ENCODE measurements around the gene MS4A18.

MS4A18 gene

GRCh38 chr11:60768202-60768601, 43.7 kb downstream of the MS4A18 start:
- DNase-seq = peak; percentile 47

GRCh38 chr11:60769273-60769672, 44.8 kb downstream of the MS4A18 start:
- DNase-seq = peak; percentile 17

GRCh38 chr11:60769811-60770210, 45.3 kb downstream of the MS4A18 start:
- peak; percentile 58 for DNase-seq

GRCh38 chr11:60771146-60771545, 46.6 kb downstream of the MS4A18 start:
- DNase-seq = no peak

GRCh38 chr11:60771879-60772525, 47.5 kb downstream of the MS4A18 start:
- peak; percentile 33 for DNase-seq

GRCh38 chr11:60772666-60773065, 48.1 kb downstream of the MS4A18 start:
- no peak for DNase-seq

- peak; percentile 57 for DNase-seq
Observed at GRCh38 chr11:60774726-60775125, 50.2 kb downstream of the MS4A18 start.

GRCh38 chr11:60775420-60775961, 51.0 kb downstream of the MS4A18 start:
- DNase-seq = peak; percentile 91

GRCh38 chr11:60776167-60776566, 51.6 kb downstream of the MS4A18 start:
- peak; percentile 57 for DNase-seq

GRCh38 chr11:60777106-60777505, 52.6 kb downstream of the MS4A18 start:
- peak; percentile 36 for DNase-seq

- DNase-seq = no peak
Observed at GRCh38 chr11:60777572-60777971, 53.1 kb downstream of the MS4A18 start.

GRCh38 chr11:60780065-60780464, 55.5 kb downstream of the MS4A18 start:
- peak; percentile 37 for DNase-seq

GRCh38 chr11:60780774-60781173, 56.3 kb downstream of the MS4A18 start:
- DNase-seq = no peak

- DNase-seq = peak; percentile 27
Observed at GRCh38 chr11:60781286-60781980, 56.9 kb downstream of the MS4A18 start.

GRCh38 chr11:60781981-60782316, 57.4 kb downstream of the MS4A18 start:
- DNase-seq = peak; percentile 6

GRCh38 chr11:60782393-60783140, 58.0 kb downstream of the MS4A18 start:
- peak; percentile 28 for DNase-seq

GRCh38 chr11:60783141-60783484, 58.6 kb downstream of the MS4A18 start:
- peak; percentile 5 for DNase-seq

- DNase-seq = no peak
Observed at GRCh38 chr11:60783911-60784310, 59.4 kb downstream of the MS4A18 start.

GRCh38 chr11:60785136-60785535, 60.6 kb downstream of the MS4A18 start, which contains the start of gene MS4A10:
Gene MS4A10, plus strand, starts transcription at chr11:60785333. Its CDS starts 5,003 bp downstream, at chr11:60790336.
- no peak for DNase-seq

GRCh38 chr11:60785806-60786361, 61.4 kb downstream of the MS4A18 start:
- no peak for DNase-seq

- no peak for DNase-seq
Observed at GRCh38 chr11:60786811-60787567, 62.5 kb downstream of the MS4A18 start.

GRCh38 chr11:60788401-60789125, 64.0 kb downstream of the MS4A18 start:
- no peak for DNase-seq
